Esophagus muscularis mucosa (tissue), 3 donors: ENCODE measurements around the gene KLF1.

Experiments used
- CTCF ChIP-seq, 3 experiments: fragments of 200-600 bp in 2 of 3; fragments of 450-650 bp in 1 of 3; sonication (generic) in 2 of 3; IDR thresholded peaks; one replicate each; pipeline ENCODE4 v1.5.1; 2017 to 2019; ENCODE audit warnings: antibody characterized with exemption in 3 of 3, mild to moderate bottlenecking in 2 of 3, moderate library complexity in 1 of 3
- POLR2A ChIP-seq: fragments of 450-650 bp; IDR thresholded peaks from one replicate; pipeline ENCODE4 v1.6.1; 2017; ENCODE audit warnings: antibody characterized with exemption, moderate library complexity, mild to moderate bottlenecking, low read depth
- POLR2AphosphoS5 ChIP-seq, 2 donors: sonication (generic); formaldehyde crosslinking; IDR thresholded peaks; one replicate each; pipeline ENCODE4 v1.6.1; 2017; ENCODE audit warnings: antibody characterized with exemption in 2 of 2

- TF ChIP-seq CTCF (IDR thresholded peaks at IDR 0.05) (no peak), POLR2AphosphoS5 (IDR thresholded peaks at IDR 0.05) (no peak), POLR2A (no peak)
Observed at GRCh38 chr19:12843999-12844732, 42.8 kb downstream of the KLF1 start.
